ENCODE data around the gene SPATA17. TPM values are rescaled to one million over a fixed set of nuclear protein-coding genes. Genes with fewer than 3 reads are reported as not detected.

SPATA17 gene
- total RNA-seq, 4 donors from 2014 or later: 0.42 to 0.69 (median 0.48) TPM

- DNase-seq (ENCODE audit: extremely low spot score): no peak
- intact Hi-C loops (cut with DNase I): no loop called here
- Histone ChIP-seq H3K27ac (replicated peaks in 1 of 4) (no peak overlapping the region), H3K36me3 (no peaks in the 10 kb centered on the region), H3K4me3 (no peak overlapping the region), H3K4me1 (no peaks in the 10 kb centered on the region), H3K27me3 (no peaks in the 10 kb centered on the region), H3K9me3 (no peaks in the 10 kb centered on the region)
- TF ChIP-seq POLR2A (IDR thresholded peaks at IDR 0.05; ENCODE audit: low read depth) (no peak), EP300 (IDR thresholded peaks at IDR 0.05) (no peak), POLR2AphosphoS5 (IDR thresholded peaks at IDR 0.05) (no peak)
- TF ChIP-seq, protein P1, sequence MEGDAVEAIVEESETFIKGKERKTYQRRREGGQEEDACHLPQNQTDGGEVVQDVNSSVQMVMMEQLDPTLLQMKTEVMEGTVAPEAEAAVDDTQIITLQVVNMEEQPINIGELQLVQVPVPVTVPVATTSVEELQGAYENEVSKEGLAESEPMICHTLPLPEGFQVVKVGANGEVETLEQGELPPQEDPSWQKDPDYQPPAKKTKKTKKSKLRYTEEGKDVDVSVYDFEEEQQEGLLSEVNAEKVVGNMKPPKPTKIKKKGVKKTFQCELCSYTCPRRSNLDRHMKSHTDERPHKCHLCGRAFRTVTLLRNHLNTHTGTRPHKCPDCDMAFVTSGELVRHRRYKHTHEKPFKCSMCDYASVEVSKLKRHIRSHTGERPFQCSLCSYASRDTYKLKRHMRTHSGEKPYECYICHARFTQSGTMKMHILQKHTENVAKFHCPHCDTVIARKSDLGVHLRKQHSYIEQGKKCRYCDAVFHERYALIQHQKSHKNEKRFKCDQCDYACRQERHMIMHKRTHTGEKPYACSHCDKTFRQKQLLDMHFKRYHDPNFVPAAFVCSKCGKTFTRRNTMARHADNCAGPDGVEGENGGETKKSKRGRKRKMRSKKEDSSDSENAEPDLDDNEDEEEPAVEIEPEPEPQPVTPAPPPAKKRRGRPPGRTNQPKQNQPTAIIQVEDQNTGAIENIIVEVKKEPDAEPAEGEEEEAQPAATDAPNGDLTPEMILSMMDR (IDR thresholded peaks at IDR 0.05): no peak
- WGBS: 72% methylated on average over 3 of the region's 3 CpGs
Measured at GRCh38 chr1:217867446-217867995, 236.4 kb downstream of the SPATA17 start.

GRCh38 chr1:217871955-217872354 lies 240.8 kb downstream of the SPATA17 start:
- H3K4me3 ChIP-seq: no peak overlapping the region
- no peaks in the 10 kb centered on the region for H3K27me3 ChIP-seq
- no peaks in the 10 kb centered on the region for H3K36me3 ChIP-seq
- intact Hi-C loops (cut with DNase I): no loop called here
- no peak overlapping the region for H3K27ac ChIP-seq (replicated peaks in 1 of 4)
- TF ChIP-seq POLR2AphosphoS5 (IDR thresholded peaks at IDR 0.05) (no peak), POLR2A (IDR thresholded peaks at IDR 0.05; ENCODE audit: low read depth) (no peak), EP300 (IDR thresholded peaks at IDR 0.05) (no peak)
- TF ChIP-seq, protein P1 (IDR thresholded peaks at IDR 0.05): no peak
- no peak for DNase-seq (ENCODE audit: extremely low spot score)
- WGBS: 87% methylated on average over 2 of the region's 2 CpGs
- no peaks in the 10 kb centered on the region for H3K4me1 ChIP-seq
- no peaks in the 10 kb centered on the region for H3K9me3 ChIP-seq

DNA sequence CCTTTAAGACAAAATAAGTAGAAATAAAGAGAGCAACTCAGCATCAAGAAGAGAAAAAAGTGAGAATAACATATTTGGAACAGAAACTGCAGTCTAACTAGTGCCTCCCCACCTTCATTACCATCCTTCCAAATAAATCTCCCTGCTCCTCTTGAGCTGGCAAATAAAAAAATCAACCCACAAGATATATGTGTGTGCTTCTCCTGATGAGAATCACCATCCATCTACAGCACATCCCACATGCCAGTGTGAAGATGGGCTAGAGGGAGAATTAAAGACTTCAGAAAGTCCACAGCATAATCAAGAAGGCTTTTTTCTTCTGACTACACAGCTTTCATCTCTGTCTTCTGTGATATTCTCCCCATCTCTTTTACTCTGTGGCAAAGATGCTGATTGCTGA lies 244.1 kb downstream of the SPATA17 start:
- DNase-seq (ENCODE audit: extremely low spot score): no peak
- no peaks in the 10 kb centered on the region for H3K27me3 ChIP-seq
- no peaks in the 10 kb centered on the region for H3K4me1 ChIP-seq
- intact Hi-C loops (cut with DNase I): no loop called here
- no peak overlapping the region for H3K27ac ChIP-seq (replicated peaks in 1 of 4)
- TF ChIP-seq, protein P1 (IDR thresholded peaks at IDR 0.05): no peak
- TF ChIP-seq POLR2A (IDR thresholded peaks at IDR 0.05; ENCODE audit: low read depth) (no peak), POLR2AphosphoS5 (IDR thresholded peaks at IDR 0.05) (no peak), EP300 (IDR thresholded peaks at IDR 0.05) (no peak)
- H3K36me3 ChIP-seq: no peaks in the 10 kb centered on the region
- H3K4me3 ChIP-seq: no peak overlapping the region
- H3K9me3 ChIP-seq: no peaks in the 10 kb centered on the region

GRCh38 chr1:217876401-217876800 lies 245.3 kb downstream of the SPATA17 start:
- Histone ChIP-seq H3K27me3 (no peaks in the 10 kb centered on the region), H3K27ac (replicated peaks in 1 of 4) (no peak overlapping the region), H3K4me1 (no peaks in the 10 kb centered on the region), H3K4me3 (no peak overlapping the region), H3K9me3 (no peaks in the 10 kb centered on the region), H3K36me3 (no peaks in the 10 kb centered on the region)
- TF ChIP-seq, protein P1 (IDR thresholded peaks at IDR 0.05): no peak
- TF ChIP-seq POLR2A (IDR thresholded peaks at IDR 0.05; ENCODE audit: low read depth): no peak
- TF ChIP-seq EP300 (IDR thresholded peaks at IDR 0.05): no peak
- TF ChIP-seq POLR2AphosphoS5 (IDR thresholded peaks at IDR 0.05): no peak
- no peak for DNase-seq (ENCODE audit: extremely low spot score)
- intact Hi-C loops (cut with DNase I): no loop called here
- WGBS: 100% methylated on average over 1 of the region's 1 CpG

- no peaks in the 10 kb centered on the region for H3K9me3 ChIP-seq
- WGBS: 81% methylated on average over 5 of the region's 5 CpGs
Measured at GRCh38 chr1:217876896-217877295, 245.8 kb downstream of the SPATA17 start.

More at GRCh38 chr1:217876896-217877295, 245.8 kb downstream of the SPATA17 start:
- Histone ChIP-seq H3K36me3 (no peaks in the 10 kb centered on the region), H3K4me1 (no peaks in the 10 kb centered on the region), H3K27me3 (no peaks in the 10 kb centered on the region), H3K27ac (replicated peaks in 1 of 4) (no peak overlapping the region), H3K4me3 (no peak overlapping the region)
- TF ChIP-seq POLR2AphosphoS5 (IDR thresholded peaks at IDR 0.05) (no peak), POLR2A (IDR thresholded peaks at IDR 0.05; ENCODE audit: low read depth) (no peak), EP300 (IDR thresholded peaks at IDR 0.05) (no peak)
- TF ChIP-seq, protein P1 (IDR thresholded peaks at IDR 0.05): no peak
- intact Hi-C loops (cut with DNase I): no loop called here
- no peak for DNase-seq (ENCODE audit: extremely low spot score)
